Stimulated activated CD8-positive, alpha-beta memory T cell treated with anti-CD3 and anti-CD28 coated beads, Interleukin-4, amount 100 ng/mL, for 4 hours (primary cell): ENCODE measurements around the gene ZC3H18.
"Not testable (repeated sequence)": the region's sequence is repeated elsewhere in the genome, so short reads cannot be mapped to it uniquely, and the experiment has no call there.

Experiments
- DNase-seq, 2 donors: peaks; one replicate each; pipeline ENCODE4 v3.0.0-alpha.2; 2020; ENCODE audit warnings: low read depth in 2 of 2, low spot score in 1 of 2

The ZC3H18 gene

GRCh38 chr16:88601313-88602036, 31.3 kb downstream of the ZC3H18 start:
- DNase-seq = no peak

GRCh38 chr16:88602091-88602490, 31.9 kb downstream of the ZC3H18 start:
- no peak for DNase-seq

GRCh38 chr16:88605186-88606147, 35.3 kb downstream of the ZC3H18 start:
- no peak for DNase-seq

GRCh38 chr16:88606148-88606757, 36.0 kb downstream of the ZC3H18 start:
- DNase-seq = no peak

DNA sequence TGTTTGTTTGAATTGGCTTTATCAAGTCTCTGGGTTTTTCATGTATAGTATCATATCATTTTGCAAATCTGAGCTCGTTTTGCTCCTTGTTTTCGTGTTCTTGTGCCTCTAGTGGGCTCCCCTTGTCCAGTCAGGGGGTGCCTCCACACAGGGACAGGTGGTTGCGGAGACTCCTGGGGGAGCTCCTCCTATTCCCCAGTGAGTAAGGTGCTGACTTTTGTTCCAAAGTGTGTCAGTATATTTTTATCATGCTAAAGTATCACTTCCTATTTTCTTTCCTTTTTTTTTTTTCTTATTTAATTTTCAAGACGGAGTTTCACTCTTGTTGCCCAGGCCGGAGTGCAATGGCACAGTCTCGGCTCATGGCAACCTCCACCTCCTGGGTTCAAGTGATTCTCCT, 37.9 kb downstream of the ZC3H18 start:
- no peak for DNase-seq

- DNase-seq = not testable (repeated sequence)
Observed at GRCh38 chr16:88609426-88609825, 39.2 kb downstream of the ZC3H18 start.

DNA sequence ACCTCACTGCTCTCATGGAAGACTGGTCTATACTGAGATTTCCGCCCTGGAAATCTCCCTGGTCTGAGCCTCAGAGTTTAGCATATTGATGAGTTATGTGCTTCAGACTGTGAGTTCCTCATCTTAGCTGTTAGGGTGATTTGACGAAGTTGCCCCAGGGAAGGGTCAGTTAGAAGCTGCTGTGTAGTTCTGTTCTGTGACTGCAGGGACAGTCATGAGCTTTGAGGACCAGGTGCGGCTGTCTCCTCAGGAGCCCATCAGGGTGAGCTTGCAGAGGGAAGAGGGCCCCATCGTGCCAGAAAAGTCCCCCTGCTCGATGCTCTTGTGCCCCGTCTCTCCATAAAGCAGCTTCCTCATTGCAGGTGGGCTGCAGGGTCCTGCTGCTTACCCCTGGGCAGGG, 39.9 kb downstream of the ZC3H18 start:
- no peak for DNase-seq

DNA sequence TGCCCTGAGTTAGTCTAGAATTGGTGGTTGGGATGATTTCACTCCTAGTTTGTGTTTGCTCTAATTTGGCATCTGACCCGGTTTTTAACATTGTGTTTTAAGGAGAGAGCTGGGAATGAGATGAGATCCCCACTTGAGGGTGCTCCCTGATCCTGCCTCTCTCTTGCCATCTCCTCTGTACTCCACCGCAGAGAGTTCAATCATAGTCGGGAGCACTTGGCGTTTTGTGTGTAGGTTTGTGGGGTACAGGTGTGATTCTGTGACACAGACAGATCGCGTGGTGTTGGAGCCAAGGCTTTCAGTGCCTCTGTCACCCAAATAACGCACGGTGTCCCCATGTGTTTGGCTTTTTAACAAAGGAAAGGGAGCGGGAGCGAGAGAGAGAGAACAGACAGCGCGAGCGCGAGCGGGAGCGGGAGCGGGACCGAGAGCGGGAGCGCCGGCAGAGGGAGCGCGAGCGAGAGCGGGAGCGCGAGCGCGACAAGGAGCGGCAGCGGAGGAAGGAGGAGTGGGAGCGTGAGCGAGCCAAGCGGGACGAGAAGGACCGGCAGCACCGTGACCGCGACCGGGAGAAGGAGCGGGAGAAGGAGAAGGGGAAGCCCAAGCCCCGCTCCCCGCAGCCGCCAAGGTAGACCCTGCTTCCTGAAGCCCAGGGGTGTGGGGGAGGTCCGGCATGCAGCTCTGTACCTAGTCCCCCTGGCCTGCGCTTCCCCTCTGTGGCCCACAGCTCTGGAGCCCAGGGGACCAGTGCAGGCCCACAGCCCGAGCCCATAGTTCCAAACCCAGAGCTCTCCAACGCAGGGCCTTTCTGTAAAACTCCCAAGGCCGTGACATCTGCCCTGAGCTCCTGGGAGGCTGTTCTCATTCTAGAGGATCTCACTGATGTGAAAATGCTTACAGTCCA, 41.0 kb downstream of the ZC3H18 start:
- DNase-seq = no peak

- no peak for DNase-seq
Observed at GRCh38 chr16:88613293-88613692, 43.1 kb downstream of the ZC3H18 start.

GRCh38 chr16:88613911-88614817, 44.0 kb downstream of the ZC3H18 start:
- DNase-seq = no peak

GRCh38 chr16:88614818-88615580, 44.8 kb downstream of the ZC3H18 start:
- no peak for DNase-seq

DNA sequence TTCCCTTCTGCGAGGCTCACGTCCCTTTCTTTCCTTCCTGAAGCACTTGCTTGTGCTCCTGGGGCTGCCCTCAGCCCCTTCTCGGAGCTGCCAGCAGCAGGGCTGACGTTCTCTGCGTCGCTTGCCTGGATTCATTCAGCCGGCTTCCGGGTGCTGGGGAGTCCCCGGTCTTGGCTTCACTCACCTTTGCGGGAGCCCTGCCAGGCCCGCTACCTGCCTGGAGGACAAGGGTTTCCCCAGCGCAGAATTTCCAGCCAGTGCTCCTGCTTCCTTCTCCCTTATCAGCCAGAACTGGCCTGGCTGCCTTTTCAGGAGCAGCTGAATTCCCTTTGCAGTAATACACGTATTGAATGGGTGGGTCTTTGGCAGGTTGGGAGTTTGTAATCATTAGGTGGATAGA, 46.1 kb downstream of the ZC3H18 start:
- DNase-seq = no peak

GRCh38 chr16:88616736-88617135, 46.5 kb downstream of the ZC3H18 start:
- no peak for DNase-seq

GRCh38 chr16:88617268-88618031, 47.2 kb downstream of the ZC3H18 start:
- DNase-seq = no peak

DNA sequence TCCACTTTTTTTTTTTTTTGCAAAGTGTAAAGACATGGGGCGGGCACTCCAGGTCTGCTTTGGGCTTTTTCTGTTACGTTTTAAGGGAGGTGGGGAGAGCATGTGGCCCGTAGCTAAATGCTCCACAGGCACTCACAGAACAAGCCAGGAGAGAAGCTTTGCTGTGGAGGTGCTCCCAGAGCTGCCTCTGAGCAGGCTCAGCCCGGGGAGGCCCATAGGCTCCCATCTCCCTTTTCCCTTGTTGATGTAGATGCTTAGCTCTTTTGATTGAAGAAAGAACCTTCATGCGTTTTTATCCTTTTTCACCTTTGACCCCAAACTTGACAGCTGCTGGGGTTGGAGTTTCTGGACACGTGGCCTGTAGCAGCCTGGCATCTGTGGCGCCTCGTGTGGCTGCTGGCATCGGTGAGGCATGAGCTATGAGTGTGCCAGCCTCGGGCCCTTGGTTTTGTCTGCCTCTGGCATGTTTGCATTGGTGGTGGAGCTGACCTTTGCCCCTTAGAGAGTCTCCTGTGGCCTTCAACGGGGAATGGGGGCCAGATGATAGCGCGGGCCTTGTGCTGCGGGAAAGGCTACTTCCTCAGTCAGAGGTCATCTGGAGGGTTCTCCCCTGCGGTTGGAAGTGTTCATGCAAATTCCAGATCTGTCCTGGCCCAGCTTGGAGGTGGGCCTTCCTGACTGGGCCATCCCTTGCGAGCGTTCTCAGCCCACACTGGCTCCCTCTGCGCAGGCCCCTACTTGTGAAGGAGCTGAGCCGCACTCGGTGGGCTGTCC, 48.2 kb downstream of the ZC3H18 start:
- DNase-seq = no peak

- DNase-seq = no peak
Observed at GRCh38 chr16:88618956-88619667, 48.9 kb downstream of the ZC3H18 start.
